GM08714 (cell line): ENCODE measurements around the gene SMLR1.

Experiments used
- H3K4me3 ChIP-seq: fragments of 200-500 bp; sonication (Bioruptor generic); 2 replicates; pipeline ENCODE4 v1.5.1; 2014; ENCODE audit warnings: mild to moderate bottlenecking, low read length, inconsistent platforms
- ZNF274 ChIP-seq: IDR thresholded peaks from 2 replicates; pipeline ENCODE4 v1.6.1; 2012; ENCODE audit warnings: mild to moderate bottlenecking, low read depth, low read length

The SMLR1 gene

GRCh38 chr6:130885392-130886192 lies 58.4 kb downstream of the SMLR1 start:
- H3K4me3 ChIP-seq = no peak overlapping the region
- no peak for TF ChIP-seq ZNF274
